Activated CD4-positive, alpha-beta T cell treated with anti-CD3 and anti-CD28 coated beads, Interleukin-2, amount 10 ng/mL, durations not matched to agents 7 days and 5 days (primary cell): ENCODE measurements around the gene USP6NL. TPM values are rescaled to one million over a fixed set of nuclear protein-coding genes. Genes with fewer than 3 reads are reported as not detected.

Experiments used
- CTCF ChIA-PET: fragments of 350-600 bp; sonication (Branson Sonifier 250); formaldehyde crosslinking; loops from one replicate; lab custom pipeline; 2021; ENCODE audit warnings: antibody characterized with exemption; lab: Charles Lee
- POLR2A ChIA-PET: fragments of 350-600 bp; sonication (Branson Sonifier 250); formaldehyde crosslinking; loops from one replicate; lab custom pipeline; 2021; ENCODE audit warnings: antibody characterized with exemption; lab: Charles Lee
- DNase-seq: peaks from one replicate; pipeline ENCODE4 v3.0.0-alpha.2; 2020
- H3K27ac Mint-ChIP-seq: one replicate; pipeline ENCODE4 v1.8.0; 2021; ENCODE audit warnings: mild to moderate bottlenecking, moderate library complexity, mixed read lengths
- H3K27me3 Mint-ChIP-seq: one replicate; pipeline ENCODE4 v1.8.0; 2021; ENCODE audit warnings: mixed read lengths
- H3K36me3 Mint-ChIP-seq: one replicate; pipeline ENCODE4 v1.8.0; 2021; ENCODE audit warnings: low read depth, mixed read lengths
- H3K4me1 Mint-ChIP-seq: one replicate; pipeline ENCODE4 v1.8.0; 2021; ENCODE audit warnings: mixed read lengths
- H3K4me3 Mint-ChIP-seq: one replicate; pipeline ENCODE4 v1.8.0; 2021; ENCODE audit warnings: mild to moderate bottlenecking, moderate library complexity, mixed read lengths
- H3K9me3 Mint-ChIP-seq: one replicate; pipeline ENCODE4 v1.8.0; 2021; ENCODE audit warnings: mixed read lengths
- total RNA-seq, 2 experiments: library from RNA; stranded (reverse); gene quantifications; one replicate each; pipeline ENCODE4 v1.2.3, GENCODE V29; 2021

USP6NL gene
- total RNA-seq, 2 experiments from 2014 or later, result 3.1 to 4.0 TPM

DNA sequence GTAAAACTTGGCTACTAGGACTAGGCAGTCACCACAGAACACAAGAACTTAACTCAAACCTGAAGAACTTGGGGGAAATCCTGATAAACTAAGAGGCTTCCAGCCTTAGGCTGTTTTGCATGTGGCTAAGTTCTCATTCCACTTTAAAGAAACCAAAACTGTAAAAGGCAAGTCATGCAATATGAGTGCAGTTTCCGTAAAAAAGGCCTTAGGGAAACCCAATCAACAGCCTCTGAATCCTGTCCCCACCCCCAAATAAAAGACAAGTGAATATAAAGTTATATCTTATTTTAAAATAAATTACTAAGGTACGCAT lies 95.1 kb downstream of the USP6NL start:
- DNase-seq, result no peak
- peaks cover 18% of the 10 kb centered on the region for H3K4me1 Mint-ChIP-seq
- H3K4me3 Mint-ChIP-seq, result no peak overlapping the region
- no peaks in the 10 kb centered on the region for H3K36me3 Mint-ChIP-seq
- H3K9me3 Mint-ChIP-seq, result no peaks in the 10 kb centered on the region
- H3K27me3 Mint-ChIP-seq, result peaks cover 8% of the 10 kb centered on the region
- H3K27ac Mint-ChIP-seq, result no peak overlapping the region
- ChIA-PET POLR2A (no interaction called here), CTCF (interaction anchor here (0.6 to 2.0 kb wide), 4 partner anchors 10 to 1853 kb away, joined by 4 to 8 read pairs (median 6); no protein-coding TSS in a partner anchor)

DNA sequence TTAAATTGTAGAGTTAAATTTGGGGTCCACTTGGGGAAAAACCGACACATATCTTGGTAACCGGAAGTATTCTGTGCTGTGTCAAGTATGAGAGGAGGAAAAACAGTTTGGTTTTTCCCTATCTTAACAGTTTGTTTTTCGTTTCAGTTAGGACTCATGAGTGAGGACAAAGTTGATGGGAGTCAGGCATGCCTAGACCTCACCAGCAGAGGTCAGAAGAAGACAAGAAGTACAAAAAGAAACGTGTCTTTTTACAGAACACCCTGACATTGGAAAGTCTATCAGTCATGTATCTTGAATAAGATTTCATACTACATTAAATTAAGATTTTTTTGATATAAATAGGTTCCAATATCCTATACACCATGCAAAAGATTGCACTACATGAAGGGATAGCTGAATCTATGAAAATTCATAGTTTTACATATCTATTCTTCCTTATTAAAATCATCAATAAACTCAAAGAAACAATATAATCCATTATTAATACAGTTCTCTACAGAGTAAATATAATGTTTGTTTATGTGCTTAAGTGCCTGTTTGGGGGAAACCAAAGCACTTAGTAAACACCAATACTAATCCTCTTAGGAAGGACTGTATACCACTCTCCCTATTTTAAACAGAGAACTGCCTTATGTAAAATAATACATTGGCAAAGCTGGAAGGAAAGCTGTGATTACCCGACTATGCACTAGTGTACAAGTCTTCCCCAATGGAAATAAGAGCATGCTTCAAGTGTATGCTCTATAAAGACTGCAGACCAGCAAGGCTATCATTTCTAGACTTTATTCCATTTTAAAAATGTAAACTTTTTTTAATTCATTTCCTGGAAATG lies 95.6 kb downstream of the USP6NL start:
- peaks cover 8% of the 10 kb centered on the region for H3K27me3 Mint-ChIP-seq
- no peak overlapping the region for H3K27ac Mint-ChIP-seq
- H3K36me3 Mint-ChIP-seq, result no peaks in the 10 kb centered on the region
- ChIA-PET POLR2A (no interaction called here), CTCF (interaction anchor here (0.6 to 2.0 kb wide), 8 partner anchors 10 to 1854 kb away, joined by 3 to 12 read pairs (median 6); no protein-coding TSS in a partner anchor)
- no peak overlapping the region for H3K4me3 Mint-ChIP-seq
- peak; percentile 70 for DNase-seq
- no peaks in the 10 kb centered on the region for H3K9me3 Mint-ChIP-seq
- H3K4me1 Mint-ChIP-seq, result peaks cover 18% of the 10 kb centered on the region

DNA sequence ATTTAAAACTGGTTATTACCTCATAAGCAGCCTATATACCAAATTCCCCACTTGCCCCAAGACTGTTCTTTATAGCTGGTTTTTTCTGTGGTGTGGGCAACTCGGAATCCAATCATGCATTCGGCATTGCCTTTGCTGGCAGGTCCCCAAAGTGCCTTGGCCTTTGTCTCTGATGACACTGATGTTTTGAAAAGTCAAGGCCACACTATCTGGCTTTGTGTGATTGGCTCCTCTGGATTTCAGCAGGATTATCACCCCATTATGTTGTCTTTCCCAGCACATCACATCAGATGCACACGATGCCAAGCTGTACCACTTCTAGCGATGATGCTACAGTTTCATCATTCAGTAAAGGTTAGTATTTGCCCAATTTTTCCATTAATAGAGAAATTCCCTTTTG lies 97.7 kb downstream of the USP6NL start:
- Mint-ChIP-seq H3K27me3 (peaks cover 8% of the 10 kb centered on the region), H3K4me1 (peaks cover 18% of the 10 kb centered on the region), H3K4me3 (no peak overlapping the region), H3K27ac (no peak overlapping the region), H3K36me3 (no peaks in the 10 kb centered on the region), H3K9me3 (no peaks in the 10 kb centered on the region)
- no peak for DNase-seq
- ChIA-PET CTCF (no interaction called here), POLR2A (no interaction called here)

DNA sequence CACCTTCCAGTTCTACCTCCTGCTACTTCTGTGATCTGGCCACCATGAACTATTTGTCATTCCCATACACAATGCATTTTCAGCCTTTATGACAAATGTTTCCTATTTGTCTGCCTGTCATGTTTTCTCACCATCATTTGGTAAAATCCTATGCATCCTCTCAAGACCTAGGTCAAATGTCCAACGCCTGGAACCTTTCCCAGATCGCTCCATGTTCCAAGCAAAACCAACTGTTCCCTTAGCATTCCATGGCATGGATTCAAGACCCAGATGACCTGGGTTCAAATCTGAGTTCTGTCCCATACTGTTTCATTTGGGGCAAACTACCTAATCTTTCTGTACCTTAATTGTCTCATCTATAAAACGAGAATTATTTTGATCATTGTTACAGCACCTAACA lies 98.9 kb downstream of the USP6NL start:
- DNase-seq, result no peak
- no peaks in the 10 kb centered on the region for H3K9me3 Mint-ChIP-seq
- POLR2A ChIA-PET, result no interaction called here
- no peaks in the 10 kb centered on the region for H3K36me3 Mint-ChIP-seq
- H3K27me3 Mint-ChIP-seq, result peaks cover 8% of the 10 kb centered on the region
- H3K4me1 Mint-ChIP-seq, result peaks cover 16% of the 10 kb centered on the region
- H3K4me3 Mint-ChIP-seq, result no peak overlapping the region
- CTCF ChIA-PET, result no interaction called here
- no peak overlapping the region for H3K27ac Mint-ChIP-seq

DNA sequence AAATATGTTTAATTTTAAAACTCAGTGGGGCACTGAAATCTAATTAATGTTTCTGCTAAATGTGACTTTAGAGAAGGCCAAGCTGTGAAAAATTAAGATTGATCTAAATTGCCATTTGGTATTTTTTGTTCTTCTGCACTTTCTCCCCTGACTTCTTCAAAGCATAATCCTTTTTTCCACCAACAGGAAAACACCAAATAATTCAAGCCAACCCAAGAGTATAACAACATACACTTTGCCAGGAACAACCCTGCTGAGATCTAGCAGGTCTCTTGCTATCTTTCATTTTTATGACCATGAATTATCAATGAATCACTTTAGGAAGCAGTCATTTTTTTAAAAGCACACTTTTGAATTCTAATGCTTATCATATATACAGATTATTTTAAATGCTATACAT lies 100.1 kb downstream of the USP6NL start:
- POLR2A ChIA-PET, result no interaction called here
- DNase-seq, result no peak
- no peak overlapping the region for H3K27ac Mint-ChIP-seq
- peaks cover 8% of the 10 kb centered on the region for H3K27me3 Mint-ChIP-seq
- CTCF ChIA-PET, result no interaction called here
- H3K9me3 Mint-ChIP-seq, result no peaks in the 10 kb centered on the region
- H3K36me3 Mint-ChIP-seq, result no peaks in the 10 kb centered on the region
- H3K4me1 Mint-ChIP-seq, result peaks cover 8% of the 10 kb centered on the region
- H3K4me3 Mint-ChIP-seq, result no peak overlapping the region

DNA sequence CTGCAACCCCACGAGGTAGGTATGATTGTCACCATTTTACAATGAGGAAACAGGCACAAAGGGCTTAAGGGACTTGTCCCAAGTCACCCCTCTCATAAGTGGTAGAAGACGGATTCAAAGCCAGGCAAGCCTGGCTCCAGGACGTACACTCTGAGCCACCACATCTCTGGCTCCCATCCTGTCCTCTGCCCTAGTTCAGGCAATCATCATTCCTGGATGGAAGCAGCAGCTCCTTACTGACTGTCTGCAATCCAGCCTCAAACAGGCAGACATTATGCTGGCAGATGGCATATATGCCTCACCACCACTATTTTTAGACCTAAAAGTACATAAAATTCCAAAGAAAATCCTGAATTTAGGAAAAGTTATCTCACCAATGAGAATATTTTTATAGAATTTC lies 100.7 kb downstream of the USP6NL start:
- no peaks in the 10 kb centered on the region for H3K9me3 Mint-ChIP-seq
- H3K27ac Mint-ChIP-seq, result no peak overlapping the region
- peaks cover 4% of the 10 kb centered on the region for H3K4me1 Mint-ChIP-seq
- ChIA-PET CTCF (no interaction called here), POLR2A (no interaction called here)
- no peak overlapping the region for H3K4me3 Mint-ChIP-seq
- peaks cover 8% of the 10 kb centered on the region for H3K27me3 Mint-ChIP-seq
- DNase-seq, result no peak
- no peaks in the 10 kb centered on the region for H3K36me3 Mint-ChIP-seq

DNA sequence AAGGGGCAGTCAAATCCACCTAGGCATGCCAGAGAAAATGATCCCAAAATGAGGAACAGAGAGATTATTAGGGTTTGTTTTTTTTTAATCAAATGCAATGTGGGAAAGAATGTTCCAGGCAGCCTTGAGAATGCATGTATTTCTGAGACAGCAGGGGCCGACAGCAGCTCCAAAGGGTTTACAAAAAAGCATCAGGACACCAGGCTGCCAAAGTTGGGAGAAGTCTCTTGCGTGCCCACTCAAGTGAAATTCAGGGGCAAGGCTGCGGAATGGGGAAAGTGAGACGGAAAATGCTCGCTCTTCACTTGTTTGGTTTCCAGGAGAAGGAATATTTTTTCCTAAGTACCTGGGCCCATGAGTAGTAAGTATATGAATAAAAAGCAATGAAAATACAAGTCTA lies 101.2 kb downstream of the USP6NL start:
- Mint-ChIP-seq H3K4me1 (peaks cover under 1% of the 10 kb centered on the region), H3K36me3 (no peaks in the 10 kb centered on the region), H3K27ac (no peak overlapping the region), H3K4me3 (no peak overlapping the region), H3K27me3 (peaks cover 8% of the 10 kb centered on the region), H3K9me3 (no peaks in the 10 kb centered on the region)
- CTCF ChIA-PET, result no interaction called here
- no peak for DNase-seq
- POLR2A ChIA-PET, result no interaction called here

DNA sequence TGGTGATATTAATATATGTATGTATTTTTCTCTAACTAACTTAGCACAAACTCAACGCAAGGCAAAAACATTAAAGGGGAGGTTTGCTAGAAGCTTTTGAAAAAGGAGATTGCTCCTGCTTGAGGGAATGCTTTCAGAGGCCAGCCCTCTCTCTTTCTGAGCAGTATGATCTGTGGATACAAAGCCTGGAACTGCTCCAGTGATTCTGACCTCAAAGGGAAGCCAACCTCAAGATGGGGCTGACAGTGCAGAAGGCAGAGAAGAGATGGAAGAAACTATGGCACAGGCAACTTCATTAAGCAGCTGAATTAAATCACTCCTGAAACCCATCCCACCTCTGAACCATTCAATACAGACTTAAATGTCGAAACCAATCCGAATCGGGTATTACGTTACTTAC lies 102.4 kb downstream of the USP6NL start:
- POLR2A ChIA-PET, result no interaction called here
- CTCF ChIA-PET, result interaction anchor here (0.9 kb wide), 2 partner anchors 73 to 249 kb away, joined by 4 to 7 read pairs; no protein-coding TSS in a partner anchor
- peaks cover 8% of the 10 kb centered on the region for H3K27me3 Mint-ChIP-seq
- no peak overlapping the region for H3K27ac Mint-ChIP-seq
- H3K36me3 Mint-ChIP-seq, result no peaks in the 10 kb centered on the region
- DNase-seq, result no peak
- no peak overlapping the region for H3K4me3 Mint-ChIP-seq
- H3K9me3 Mint-ChIP-seq, result no peaks in the 10 kb centered on the region
- H3K4me1 Mint-ChIP-seq, result no peaks in the 10 kb centered on the region

DNA sequence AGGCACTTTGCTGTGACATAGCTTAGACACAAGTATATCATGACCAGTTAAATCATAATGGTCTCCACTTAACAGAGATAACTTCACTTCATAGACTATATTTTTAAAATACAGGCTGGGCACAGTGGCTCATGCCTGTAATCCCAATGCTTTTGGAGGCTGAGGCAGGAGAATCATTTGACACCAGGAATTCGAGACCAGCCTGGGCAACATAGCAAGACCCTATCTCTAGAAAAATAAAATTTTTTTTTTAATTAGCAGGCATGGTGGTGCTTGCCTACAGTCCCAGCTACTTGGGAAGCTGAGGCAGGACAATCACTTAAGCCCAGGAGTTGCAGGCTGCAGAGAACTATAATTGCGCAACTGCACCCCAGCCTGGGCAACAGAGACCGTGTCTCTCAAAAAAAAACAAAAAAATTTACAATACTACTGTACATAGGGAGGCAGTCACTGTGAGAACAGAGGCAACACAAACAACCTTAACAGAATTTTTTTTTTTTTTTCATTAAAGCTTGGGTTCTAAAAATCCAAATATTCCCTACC lies 105.1 kb downstream of the USP6NL start:
- no peak overlapping the region for H3K4me3 Mint-ChIP-seq

DNA sequence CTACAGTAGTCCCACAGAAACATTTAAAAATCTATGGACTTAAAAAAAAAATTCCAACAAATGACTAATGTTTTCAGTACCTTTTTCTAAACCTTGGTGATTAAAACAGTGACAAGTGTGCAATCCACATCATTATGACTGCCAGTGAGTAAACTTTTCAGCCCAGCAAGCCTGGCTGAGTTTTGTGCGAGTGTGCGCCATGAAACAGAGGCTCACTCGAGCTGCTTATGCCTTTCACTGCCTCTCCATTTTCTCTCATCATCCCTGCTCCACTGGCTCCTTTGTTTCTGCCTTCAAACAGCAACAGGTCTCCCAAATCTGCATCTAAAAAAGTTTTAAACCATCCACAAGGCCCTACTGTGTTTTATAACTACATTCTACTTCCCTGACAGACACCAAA lies 105.8 kb downstream of the USP6NL start:
- no peak overlapping the region for H3K27ac Mint-ChIP-seq
- H3K4me1 Mint-ChIP-seq, result no peaks in the 10 kb centered on the region
- DNase-seq, result no peak
- H3K36me3 Mint-ChIP-seq, result no peaks in the 10 kb centered on the region
- no peaks in the 10 kb centered on the region for H3K27me3 Mint-ChIP-seq
- H3K9me3 Mint-ChIP-seq, result no peaks in the 10 kb centered on the region
- POLR2A ChIA-PET, result no interaction called here
- H3K4me3 Mint-ChIP-seq, result no peak overlapping the region
- CTCF ChIA-PET, result interaction anchor here (1.9 kb wide), 1 partner anchor 10 kb away, joined by 6 read pairs; no protein-coding TSS in a partner anchor

More for the DNA sequence above, 105.1 kb downstream of the USP6NL start:
- CTCF ChIA-PET, result interaction anchor here (0.6 to 1.9 kb wide), 2 partner anchors 9 to 1277 kb away, joined by 4 to 6 read pairs; no protein-coding TSS in a partner anchor
- Mint-ChIP-seq H3K4me1 (no peaks in the 10 kb centered on the region), H3K27ac (no peak overlapping the region), H3K9me3 (no peaks in the 10 kb centered on the region), H3K27me3 (no peaks in the 10 kb centered on the region), H3K36me3 (no peaks in the 10 kb centered on the region)
- no peak for DNase-seq
- POLR2A ChIA-PET, result no interaction called here

DNA sequence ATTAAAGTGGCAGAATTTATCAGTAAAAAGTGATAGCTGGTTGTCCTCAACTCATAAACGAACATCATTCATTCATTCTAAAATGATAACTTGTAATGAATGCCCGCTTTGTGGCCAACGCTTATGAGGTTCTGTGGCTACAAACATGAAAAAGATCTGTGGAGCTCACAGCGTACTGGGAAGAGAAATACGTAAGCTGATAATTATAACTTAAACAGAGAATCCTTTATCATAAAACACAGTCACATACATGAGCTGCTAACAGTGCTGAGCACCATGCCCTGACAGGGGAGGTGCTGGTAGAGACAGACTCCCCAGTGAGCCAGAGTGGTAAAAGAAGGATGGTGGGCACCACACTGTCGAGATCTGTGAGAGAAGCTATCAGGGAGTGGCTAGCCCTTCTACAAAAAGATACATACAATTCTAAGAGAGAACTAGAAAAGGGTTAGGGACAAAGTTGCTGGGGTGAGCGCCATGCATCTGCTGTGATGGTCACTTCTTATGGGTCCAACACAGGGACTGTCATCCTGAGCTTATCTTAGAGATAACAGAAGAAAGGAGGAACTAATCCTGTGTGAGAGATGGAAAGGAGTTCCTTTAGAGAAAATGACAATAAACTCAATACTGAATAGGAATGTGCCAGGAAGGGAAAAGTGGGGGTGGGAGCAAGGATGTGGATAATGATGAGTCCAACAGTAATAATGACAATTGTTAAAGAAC lies 106.7 kb downstream of the USP6NL start:
- no peaks in the 10 kb centered on the region for H3K9me3 Mint-ChIP-seq
- DNase-seq, result no peak
- POLR2A ChIA-PET, result no interaction called here

DNA sequence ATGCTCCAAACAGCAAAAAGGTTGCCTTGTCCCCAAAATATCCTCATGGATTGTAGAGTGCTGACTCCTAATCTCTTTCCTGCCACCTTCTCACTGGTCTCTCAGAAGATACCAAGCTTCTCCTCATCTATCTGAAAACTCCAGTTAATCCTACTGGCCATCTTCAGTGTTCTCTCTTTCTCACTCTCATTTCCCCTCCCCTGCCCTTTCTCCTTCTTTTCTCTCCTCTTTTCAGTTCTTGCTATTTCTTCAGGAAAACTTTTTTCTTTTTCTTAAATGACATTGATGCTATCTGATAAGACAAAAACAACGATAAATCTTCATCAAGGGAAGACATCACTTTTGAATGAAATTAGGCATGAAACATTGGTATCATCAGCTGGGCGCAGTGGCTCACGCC lies 109.8 kb downstream of the USP6NL start:
- Mint-ChIP-seq H3K36me3 (no peaks in the 10 kb centered on the region), H3K9me3 (no peaks in the 10 kb centered on the region), H3K4me1 (peaks cover 10% of the 10 kb centered on the region), H3K27me3 (no peaks in the 10 kb centered on the region), H3K27ac (peak overlapping the region; percentile 21), H3K4me3 (no peak overlapping the region)
- CTCF ChIA-PET, result interaction anchor here (0.9 kb wide), 1 partner anchor 137 kb away, joined by 3 read pairs; no protein-coding TSS in a partner anchor
- DNase-seq, result no peak
- POLR2A ChIA-PET, result no interaction called here

More for the DNA sequence above, 106.7 kb downstream of the USP6NL start:
- no peaks in the 10 kb centered on the region for H3K36me3 Mint-ChIP-seq
- peaks cover 4% of the 10 kb centered on the region for H3K4me1 Mint-ChIP-seq
- CTCF ChIA-PET, result interaction anchor here (0.6 to 1.0 kb wide), 2 partner anchors 10 to 190 kb away, joined by 3 read pairs; no protein-coding TSS in a partner anchor
- H3K27me3 Mint-ChIP-seq, result no peaks in the 10 kb centered on the region
- no peak overlapping the region for H3K4me3 Mint-ChIP-seq
- H3K27ac Mint-ChIP-seq, result no peak overlapping the region
